Measurements from ENCODE around the gene FXN. TPM values are rescaled to one million over a fixed set of nuclear protein-coding genes. Genes with fewer than 3 reads are reported as not detected.
A peak's percentile ranks its signal among the peaks of the same experiment; 100 is the strongest.
"Not testable (repeated sequence)": the region's sequence is repeated elsewhere in the genome, so short reads cannot be mapped to it uniquely, and the experiment has no call there.

FXN gene
- polyA plus RNA-seq, 3 donors: 9.1 to 27.3 (median 15.9) TPM

DNA sequence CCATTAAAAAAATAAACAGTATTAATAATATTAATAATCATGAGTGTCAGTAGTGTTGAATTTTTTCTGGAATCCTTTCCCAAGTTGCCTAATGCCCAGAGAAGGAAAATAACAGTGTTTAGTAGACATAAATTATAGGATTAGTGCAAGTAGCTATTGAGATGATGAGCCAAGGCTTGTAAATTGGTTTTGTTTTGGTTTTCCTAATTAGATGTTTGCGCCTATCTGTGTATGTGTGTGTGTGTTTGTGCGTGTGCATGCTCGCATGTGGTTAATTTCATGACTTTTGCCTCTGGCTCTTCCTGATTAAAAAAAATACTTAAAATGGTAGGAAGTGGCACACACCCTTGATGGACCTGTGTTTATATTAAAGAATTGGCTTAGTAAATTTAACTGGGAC, 55.4 kb downstream of the FXN start:
- H4K20me1 ChIP-seq (ENCODE audit: insufficient read depth, low read length): no peaks in the 10 kb centered on the region
- H3K9ac ChIP-seq (ENCODE audit: insufficient read depth, low read length, poor library complexity, severe bottlenecking): no peak overlapping the region
- H3K36me3 Mint-ChIP-seq: no peaks in the 10 kb centered on the region
- H3K4me1 ChIP-seq (ENCODE audit: control insufficient read depth in 1 of 2, insufficient read depth in 2 of 2, low read length in 2 of 2): no peaks in the 10 kb centered on the region
- no peaks in the 10 kb centered on the region for H3K36me3 ChIP-seq (replicated peaks in 1 of 2; ENCODE audit: control insufficient read depth in 1 of 2, insufficient read depth in 2 of 2, low read length in 2 of 2)
- H3K27ac Mint-ChIP-seq: no peak overlapping the region
- H3K79me2 ChIP-seq (ENCODE audit: insufficient read depth, low read length): no peaks in the 10 kb centered on the region
- H3K4me1 Mint-ChIP-seq: no peaks in the 10 kb centered on the region
- TF ChIP-seq, protein P1, sequence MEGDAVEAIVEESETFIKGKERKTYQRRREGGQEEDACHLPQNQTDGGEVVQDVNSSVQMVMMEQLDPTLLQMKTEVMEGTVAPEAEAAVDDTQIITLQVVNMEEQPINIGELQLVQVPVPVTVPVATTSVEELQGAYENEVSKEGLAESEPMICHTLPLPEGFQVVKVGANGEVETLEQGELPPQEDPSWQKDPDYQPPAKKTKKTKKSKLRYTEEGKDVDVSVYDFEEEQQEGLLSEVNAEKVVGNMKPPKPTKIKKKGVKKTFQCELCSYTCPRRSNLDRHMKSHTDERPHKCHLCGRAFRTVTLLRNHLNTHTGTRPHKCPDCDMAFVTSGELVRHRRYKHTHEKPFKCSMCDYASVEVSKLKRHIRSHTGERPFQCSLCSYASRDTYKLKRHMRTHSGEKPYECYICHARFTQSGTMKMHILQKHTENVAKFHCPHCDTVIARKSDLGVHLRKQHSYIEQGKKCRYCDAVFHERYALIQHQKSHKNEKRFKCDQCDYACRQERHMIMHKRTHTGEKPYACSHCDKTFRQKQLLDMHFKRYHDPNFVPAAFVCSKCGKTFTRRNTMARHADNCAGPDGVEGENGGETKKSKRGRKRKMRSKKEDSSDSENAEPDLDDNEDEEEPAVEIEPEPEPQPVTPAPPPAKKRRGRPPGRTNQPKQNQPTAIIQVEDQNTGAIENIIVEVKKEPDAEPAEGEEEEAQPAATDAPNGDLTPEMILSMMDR (IDR thresholded peaks at IDR 0.05): no peak
- H3K27ac ChIP-seq (ENCODE audit: low read depth in 1 of 2, low read length in 2 of 2): no peak overlapping the region
- H3K27me3 ChIP-seq (ENCODE audit: control insufficient read depth in 2 of 2, insufficient read depth in 2 of 2, low read length in 2 of 2): no peaks in the 10 kb centered on the region
- WGBS (ENCODE audit: insufficient coverage): no CpG with 5 or more reads among the region's 3 CpGs
- no peak overlapping the region for H2AFZ ChIP-seq (ENCODE audit: insufficient read depth, low read depth, low read length, poor library complexity, severe bottlenecking)
- intact Hi-C loops (cut with micrococcal nuclease): no loop called here
- no peak overlapping the region for H3K4me3 Mint-ChIP-seq
- peaks cover 0 to 2% (median 0%) of the 10 kb centered on the region in 3 donors for H3K27me3 Mint-ChIP-seq (ENCODE audit: low read depth in 3 of 3)
- H3K9me3 ChIP-seq (replicated peaks in 1 of 2; ENCODE audit: control insufficient read depth in 1 of 2, insufficient read depth in 1 of 2, low read length in 2 of 2): no peaks in the 10 kb centered on the region
- no peak overlapping the region for H3K4me3 ChIP-seq (replicated peaks in 1 of 3; ENCODE audit: low read depth in 2 of 3, low read length in 3 of 3)
- H3K9me3 Mint-ChIP-seq: peaks cover 0 to 2% (median 0%) of the 10 kb centered on the region in 7 donors
- H3K4me2 ChIP-seq (replicated peaks; ENCODE audit: extremely low read depth, low read length, poor library complexity, severe bottlenecking): no peak overlapping the region
- no peak for DNase-seq

DNA sequence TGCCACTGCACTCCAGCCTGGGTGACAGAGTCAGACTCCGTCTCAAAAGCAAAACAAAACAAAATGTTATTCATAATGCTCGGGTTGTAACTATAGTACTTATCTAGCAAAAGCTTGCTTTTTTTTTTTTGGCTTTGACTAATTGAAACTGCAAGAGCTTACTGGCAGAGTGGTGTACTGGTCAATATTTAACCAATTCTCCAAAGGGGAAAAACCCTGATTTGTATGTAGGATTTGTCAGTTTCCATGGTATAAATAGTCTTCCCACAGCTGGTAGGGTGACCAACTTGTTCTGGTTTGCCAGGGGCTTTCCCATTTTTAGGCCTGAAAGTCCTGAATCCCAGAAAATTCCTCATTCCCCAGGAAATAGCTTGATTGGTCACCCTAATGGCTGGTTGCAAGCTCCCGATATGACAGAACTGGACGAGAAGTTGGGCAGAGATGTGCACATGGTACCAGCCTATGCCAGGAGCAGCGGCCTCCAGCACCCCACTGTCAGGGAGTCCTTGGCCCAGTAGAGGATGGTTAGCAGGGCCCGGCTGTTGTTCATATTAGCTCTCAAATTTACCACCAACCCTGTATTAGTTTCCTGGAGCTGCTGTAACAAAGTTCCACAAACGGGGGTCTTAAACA, 58.0 kb downstream of the FXN start:
- H3K27ac ChIP-seq (ENCODE audit: low read depth in 1 of 2, low read length in 2 of 2): no peak overlapping the region
- no peak for DNase-seq
- no peaks in the 10 kb centered on the region for H3K27me3 Mint-ChIP-seq (ENCODE audit: low read depth in 3 of 3)
- H3K4me1 ChIP-seq (ENCODE audit: control insufficient read depth in 1 of 2, insufficient read depth in 2 of 2, low read length in 2 of 2): no peaks in the 10 kb centered on the region
- WGBS (ENCODE audit: insufficient coverage): 96% methylated on average over 3 of the region's 7 CpGs
- no peaks in the 10 kb centered on the region for H3K79me2 ChIP-seq (ENCODE audit: insufficient read depth, low read length)
- H3K36me3 Mint-ChIP-seq: no peaks in the 10 kb centered on the region
- no peaks in the 10 kb centered on the region for H3K4me1 Mint-ChIP-seq
- no peak overlapping the region for H3K27ac Mint-ChIP-seq
- no peak overlapping the region for H3K4me3 ChIP-seq (replicated peaks in 1 of 3; ENCODE audit: low read depth in 2 of 3, low read length in 3 of 3)
- H4K20me1 ChIP-seq (ENCODE audit: insufficient read depth, low read length): no peaks in the 10 kb centered on the region
- TF ChIP-seq, protein P1 (IDR thresholded peaks at IDR 0.05): no peak
- H2AFZ ChIP-seq (ENCODE audit: insufficient read depth, low read depth, low read length, poor library complexity, severe bottlenecking): no peak overlapping the region
- intact Hi-C loops (cut with micrococcal nuclease): no loop called here
- H3K9ac ChIP-seq (ENCODE audit: insufficient read depth, low read length, poor library complexity, severe bottlenecking): no peak overlapping the region
- no peaks in the 10 kb centered on the region for H3K27me3 ChIP-seq (ENCODE audit: control insufficient read depth in 2 of 2, insufficient read depth in 2 of 2, low read length in 2 of 2)
- H3K9me3 Mint-ChIP-seq: peaks cover 0 to 2% (median 0%) of the 10 kb centered on the region in 7 donors
- no peaks in the 10 kb centered on the region for H3K36me3 ChIP-seq (replicated peaks in 1 of 2; ENCODE audit: control insufficient read depth in 1 of 2, insufficient read depth in 2 of 2, low read length in 2 of 2)
- no peak overlapping the region for H3K4me3 Mint-ChIP-seq
- no peak overlapping the region for H3K4me2 ChIP-seq (replicated peaks; ENCODE audit: extremely low read depth, low read length, poor library complexity, severe bottlenecking)
- no peaks in the 10 kb centered on the region for H3K9me3 ChIP-seq (replicated peaks in 1 of 2; ENCODE audit: control insufficient read depth in 1 of 2, insufficient read depth in 1 of 2, low read length in 2 of 2)

DNA sequence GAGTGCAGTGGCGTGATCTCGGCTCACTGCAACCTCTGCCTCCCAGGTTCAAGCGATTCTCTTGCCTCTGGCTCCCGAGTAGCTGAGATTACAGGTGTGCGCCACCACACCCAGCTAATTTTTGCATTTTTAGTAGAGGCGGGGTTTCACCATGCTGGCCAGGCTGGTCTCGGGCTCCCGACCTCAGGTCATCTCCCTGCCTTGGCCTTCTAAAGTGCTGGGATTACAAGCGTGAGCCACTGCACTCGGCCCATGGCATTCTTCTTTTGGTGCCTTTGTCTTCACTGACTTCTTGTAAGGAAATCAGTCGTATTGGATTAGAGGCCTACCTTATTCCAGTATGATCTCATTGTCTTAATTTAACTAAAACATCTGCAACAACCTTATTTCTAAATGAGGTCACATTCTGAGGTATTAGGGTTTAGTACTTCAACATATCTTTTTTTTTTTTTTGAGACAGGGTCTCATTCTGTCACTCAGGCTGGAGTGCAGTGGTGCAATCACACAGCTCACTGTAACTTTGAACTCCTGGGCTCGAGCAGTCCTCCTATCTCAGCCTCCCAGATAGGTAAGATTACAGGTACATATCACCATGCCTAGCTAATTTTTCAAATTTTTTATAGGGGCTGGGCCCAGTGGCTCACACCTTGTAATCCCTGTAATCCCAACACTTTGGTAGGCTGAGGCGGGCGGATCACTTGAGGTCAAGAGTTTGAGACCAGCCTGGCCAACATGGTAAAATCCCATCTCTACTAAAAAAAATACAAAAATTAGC, 59.0 kb downstream of the FXN start:
- H3K4me1 ChIP-seq (ENCODE audit: control insufficient read depth in 1 of 2, insufficient read depth in 2 of 2, low read length in 2 of 2); H4K20me1 ChIP-seq (ENCODE audit: insufficient read depth, low read length); DNase-seq; H3K27me3 Mint-ChIP-seq (ENCODE audit: low read depth in 3 of 3); H3K36me3 ChIP-seq (replicated peaks in 1 of 2; ENCODE audit: control insufficient read depth in 1 of 2, insufficient read depth in 2 of 2, low read length in 2 of 2); H3K4me1 Mint-ChIP-seq; H3K36me3 Mint-ChIP-seq; H3K4me3 ChIP-seq (replicated peaks in 1 of 3; ENCODE audit: low read depth in 2 of 3, low read length in 3 of 3); H3K9me3 Mint-ChIP-seq; H3K27ac ChIP-seq (ENCODE audit: low read depth in 1 of 2, low read length in 2 of 2); H3K9ac ChIP-seq (ENCODE audit: insufficient read depth, low read length, poor library complexity, severe bottlenecking); H3K79me2 ChIP-seq (ENCODE audit: insufficient read depth, low read length); intact Hi-C loops (cut with micrococcal nuclease); H3K27me3 ChIP-seq (ENCODE audit: control insufficient read depth in 2 of 2, insufficient read depth in 2 of 2, low read length in 2 of 2); H3K4me3 Mint-ChIP-seq; H2AFZ ChIP-seq (ENCODE audit: insufficient read depth, low read depth, low read length, poor library complexity, severe bottlenecking); H3K9me3 ChIP-seq (replicated peaks in 1 of 2; ENCODE audit: control insufficient read depth in 1 of 2, insufficient read depth in 1 of 2, low read length in 2 of 2); H3K4me2 ChIP-seq (replicated peaks; ENCODE audit: extremely low read depth, low read length, poor library complexity, severe bottlenecking): not testable (repeated sequence)
- 97% methylated on average over 11 of the region's 14 CpGs for WGBS (ENCODE audit: insufficient coverage)
- H3K27ac Mint-ChIP-seq: peak overlapping the region in 1 of 7 donors; percentile 30
